ENCODE results near the gene C4orf50.
"Not testable (repeated sequence)": the region's sequence is repeated elsewhere in the genome, so short reads cannot be mapped to it uniquely, and the experiment has no call there.

C4orf50 gene

DNA sequence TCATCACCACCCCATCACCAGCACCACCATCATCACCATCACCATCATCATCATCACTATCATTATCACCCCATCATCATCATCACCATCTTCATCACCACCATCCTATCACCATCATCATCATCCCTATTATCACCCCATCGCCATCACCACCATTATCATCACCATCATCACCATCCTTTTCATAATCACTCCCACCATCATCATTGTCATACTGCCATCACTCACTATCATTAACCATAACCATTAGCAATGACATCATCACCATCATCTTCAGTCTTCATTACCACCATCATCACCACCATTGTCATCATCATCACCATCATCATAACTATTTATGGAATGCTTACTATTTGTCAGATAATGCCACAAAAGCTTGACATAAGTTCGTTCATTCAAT is 161.0 kb downstream of the C4orf50 start:
- no peak for DNase-seq (ENCODE audit: low spot score)

DNA sequence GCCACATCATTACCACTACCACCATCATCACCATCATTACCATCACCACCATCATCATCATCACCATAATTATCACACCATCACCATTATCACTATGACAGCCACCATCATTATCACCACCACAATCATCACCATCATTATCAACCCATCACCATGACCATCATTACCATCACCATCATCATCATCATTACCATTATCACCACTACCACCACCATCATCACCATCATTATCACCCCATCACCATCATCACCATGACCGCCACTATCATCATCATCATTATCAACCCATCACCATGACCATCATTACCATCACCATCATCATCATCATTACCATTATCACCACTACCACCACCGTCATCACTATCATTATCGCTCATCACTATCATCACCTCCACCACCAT is 161.9 kb downstream of the C4orf50 start:
- not testable (repeated sequence) for DNase-seq (ENCODE audit: low spot score)

DNA sequence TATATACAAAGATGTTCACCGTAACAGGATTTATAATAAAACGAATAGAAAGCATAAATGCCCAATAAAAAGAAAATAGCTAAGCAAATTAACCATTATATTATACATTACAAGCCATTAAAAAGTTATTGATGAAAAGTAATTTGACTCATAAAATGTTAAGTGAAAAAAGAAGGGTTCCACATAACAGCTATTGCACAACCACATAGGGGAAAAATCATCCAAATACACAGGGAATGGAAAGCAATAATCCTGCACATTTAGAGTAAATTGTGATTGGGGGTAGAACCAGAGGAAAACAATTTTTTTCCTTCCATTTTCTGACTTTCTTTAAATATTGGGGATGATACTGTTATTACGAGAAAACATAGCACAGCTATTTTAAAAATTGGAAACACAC is 163.3 kb downstream of the C4orf50 start:
- no peak for DNase-seq (ENCODE audit: low spot score)

DNA sequence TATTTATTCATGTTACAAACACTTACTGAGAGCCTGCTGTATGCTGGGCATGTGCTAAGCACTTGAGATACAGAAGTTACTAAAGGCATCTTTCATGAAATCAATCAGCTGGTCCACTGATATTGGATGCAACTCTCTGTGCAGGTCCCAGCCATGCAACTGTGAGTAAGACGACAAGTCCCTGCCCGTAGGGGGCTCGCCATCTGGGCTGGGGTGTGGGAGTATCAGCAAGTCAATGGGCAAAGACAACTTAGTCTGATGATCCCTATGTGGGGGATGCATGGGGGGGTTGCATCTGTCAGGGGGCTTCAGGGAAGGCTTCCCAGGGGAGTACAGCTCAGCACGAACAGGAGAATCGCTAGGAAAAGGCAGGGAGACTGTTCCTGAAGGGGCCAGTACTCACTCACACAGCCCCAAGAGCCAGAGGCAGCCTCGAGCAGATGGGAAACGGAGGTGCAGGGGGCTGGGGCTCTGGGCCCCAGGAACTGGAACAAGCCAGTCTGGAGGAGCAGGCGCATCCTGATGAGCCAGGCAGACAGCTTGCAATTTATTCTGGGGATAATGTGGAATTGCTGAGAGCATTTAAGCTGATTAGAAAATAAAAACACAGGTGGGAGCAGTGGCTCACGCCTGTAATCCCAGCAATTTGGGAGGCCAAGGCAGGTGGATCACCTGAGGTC is 165.6 kb downstream of the C4orf50 start:
- no peak for DNase-seq (ENCODE audit: low spot score)

DNA sequence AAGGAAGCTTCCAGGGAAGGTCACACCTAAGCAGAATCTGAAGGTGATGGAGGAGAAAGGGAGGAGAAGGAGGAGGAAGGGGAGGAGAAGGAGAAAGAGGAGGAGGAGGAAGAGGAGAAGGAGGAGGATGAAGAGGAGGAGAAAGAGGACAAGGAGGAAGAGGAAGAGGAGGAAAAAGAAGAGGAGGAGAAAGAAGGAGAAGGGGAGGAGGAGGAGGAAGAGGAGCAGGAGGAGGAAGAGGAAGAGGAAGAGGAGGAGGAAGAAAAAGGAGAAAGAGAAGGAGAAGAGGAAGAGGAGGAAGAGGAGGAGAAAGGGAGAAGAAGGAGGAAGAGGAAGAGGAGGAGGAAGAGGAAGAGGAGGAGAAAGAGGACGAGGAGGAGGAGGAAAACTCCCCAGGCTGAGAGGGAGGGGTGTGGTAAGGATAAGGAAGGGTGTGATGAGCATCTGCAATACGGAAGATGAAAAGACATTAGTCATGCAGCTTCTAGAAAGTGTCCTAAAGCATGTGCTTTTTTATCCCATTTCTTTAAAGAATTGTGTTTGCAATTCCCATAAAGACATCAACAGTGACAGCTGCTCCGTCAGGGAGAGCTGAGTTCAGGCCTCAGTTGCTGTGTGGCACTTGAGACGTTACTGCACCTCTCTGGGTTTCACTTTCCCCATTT is 166.5 kb downstream of the C4orf50 start:
- no peak for DNase-seq (ENCODE audit: low spot score)

All from hematopoietic multipotent progenitor cell treated with erythropoietin and hydrocortisone succinate and interleukin-3 and kit ligand, for 17 days (in vitro differentiated cells).